Kidney tubule cell (primary cell): ENCODE measurements around the gene TRMT61A.

Experiments
- DNase-seq: peaks from one replicate; pipeline ENCODE4 v3.0.0-alpha.2; 2018; ENCODE audit warnings: low spot score

TRMT61A gene

DNA sequence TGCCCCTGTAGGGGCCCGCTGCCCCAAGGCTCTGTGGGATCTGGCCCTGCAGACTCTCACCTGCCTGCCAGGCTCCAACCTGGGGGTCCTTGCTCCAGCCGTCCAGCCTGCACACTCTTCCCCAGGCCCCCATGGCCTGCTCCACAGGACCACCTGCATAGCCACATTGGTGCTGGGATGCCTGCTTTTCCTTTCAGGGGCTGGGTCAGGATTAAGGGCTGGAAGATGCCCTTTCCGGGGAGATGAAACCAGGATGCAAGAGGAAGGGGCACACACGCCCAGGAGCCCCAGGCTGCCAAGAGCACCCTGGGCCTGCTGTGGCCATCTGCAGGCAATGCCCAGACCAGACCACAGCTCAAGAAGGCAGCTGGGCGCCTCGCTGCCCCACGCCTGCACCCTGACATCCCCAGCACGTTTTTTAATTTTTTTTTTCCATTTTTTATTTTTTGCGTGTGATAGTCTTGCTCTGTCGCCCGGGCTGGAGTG lies 18.5 kb downstream of the TRMT61A start:
- DNase-seq: no peak

GRCh38 chr14:103547941-103548462 lies 19.0 kb downstream of the TRMT61A start:
- no peak for DNase-seq

GRCh38 chr14:103548463-103549351 lies 19.7 kb downstream of the TRMT61A start:
- no peak for DNase-seq

DNA sequence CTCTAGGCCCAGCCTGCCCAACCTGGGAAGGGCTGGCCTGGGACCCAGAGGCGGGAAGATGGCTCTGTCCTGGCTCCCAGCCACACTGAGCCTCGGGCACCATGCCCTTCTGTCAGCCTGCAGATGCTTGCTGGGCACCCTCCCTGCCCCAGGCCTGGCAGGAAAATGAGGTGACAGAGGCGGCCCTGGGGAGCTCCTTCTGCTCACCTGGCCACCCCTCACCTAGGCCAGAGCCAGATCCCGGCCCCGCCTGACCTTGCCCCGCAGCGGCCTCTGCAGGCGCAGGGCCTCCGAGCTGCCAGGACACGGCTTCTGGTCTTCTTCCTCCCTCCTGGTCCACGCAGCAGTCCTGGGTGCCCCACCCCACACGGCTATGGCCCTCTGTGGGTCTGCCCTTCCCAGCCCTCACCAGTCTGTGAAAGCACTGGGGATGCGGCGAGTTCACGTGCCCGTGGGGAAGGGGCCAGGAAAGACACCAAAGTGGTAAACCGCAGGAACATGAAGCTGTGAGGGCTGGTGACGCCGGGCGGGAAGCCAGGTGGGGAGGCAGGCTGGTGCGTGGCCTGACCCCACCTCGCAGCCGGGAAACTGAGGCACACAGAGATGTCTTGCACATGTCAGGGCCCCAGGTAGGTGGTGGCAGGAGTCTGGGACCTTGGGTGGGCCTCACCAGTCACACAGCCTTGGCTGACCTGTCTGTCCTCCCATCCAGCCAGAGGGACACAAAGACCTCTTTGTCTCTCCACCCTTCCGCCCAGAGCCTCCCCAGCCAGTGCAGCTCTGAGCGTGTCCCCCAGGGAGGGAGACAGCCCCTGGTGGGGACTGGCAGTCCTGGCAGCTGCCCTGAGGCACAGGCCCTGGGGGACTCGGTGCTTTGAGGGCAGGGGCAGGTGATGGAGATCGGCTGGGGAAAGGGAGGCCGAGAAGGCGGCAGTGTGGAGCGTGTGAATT lies 20.6 kb downstream of the TRMT61A start:
- DNase-seq: no peak

GRCh38 chr14:103550451-103551337 lies 21.7 kb downstream of the TRMT61A start:
- DNase-seq: peak; percentile 84

GRCh38 chr14:103551338-103551762 lies 22.4 kb downstream of the TRMT61A start:
- peak; percentile 78 for DNase-seq

GRCh38 chr14:103552011-103552845 lies 23.2 kb downstream of the TRMT61A start:
- peak; percentile 98 for DNase-seq

DNA sequence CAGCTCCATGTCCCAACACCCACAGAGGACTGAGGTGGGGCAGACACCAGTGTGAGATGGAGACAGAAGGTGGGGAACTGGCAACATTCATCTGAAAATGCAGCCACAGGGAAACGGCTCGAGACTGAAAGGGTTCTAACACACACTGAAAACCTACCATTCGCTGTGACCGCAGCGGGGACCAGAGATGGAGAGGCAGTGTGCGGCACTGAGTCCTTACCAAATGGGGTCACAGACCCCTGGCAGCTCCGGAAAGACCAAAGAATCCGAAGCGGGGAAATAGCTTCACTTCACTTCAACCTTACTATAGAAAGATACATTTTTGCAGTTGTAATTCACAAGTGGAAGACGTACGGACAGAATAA lies 23.8 kb downstream of the TRMT61A start:
- DNase-seq: no peak

DNA sequence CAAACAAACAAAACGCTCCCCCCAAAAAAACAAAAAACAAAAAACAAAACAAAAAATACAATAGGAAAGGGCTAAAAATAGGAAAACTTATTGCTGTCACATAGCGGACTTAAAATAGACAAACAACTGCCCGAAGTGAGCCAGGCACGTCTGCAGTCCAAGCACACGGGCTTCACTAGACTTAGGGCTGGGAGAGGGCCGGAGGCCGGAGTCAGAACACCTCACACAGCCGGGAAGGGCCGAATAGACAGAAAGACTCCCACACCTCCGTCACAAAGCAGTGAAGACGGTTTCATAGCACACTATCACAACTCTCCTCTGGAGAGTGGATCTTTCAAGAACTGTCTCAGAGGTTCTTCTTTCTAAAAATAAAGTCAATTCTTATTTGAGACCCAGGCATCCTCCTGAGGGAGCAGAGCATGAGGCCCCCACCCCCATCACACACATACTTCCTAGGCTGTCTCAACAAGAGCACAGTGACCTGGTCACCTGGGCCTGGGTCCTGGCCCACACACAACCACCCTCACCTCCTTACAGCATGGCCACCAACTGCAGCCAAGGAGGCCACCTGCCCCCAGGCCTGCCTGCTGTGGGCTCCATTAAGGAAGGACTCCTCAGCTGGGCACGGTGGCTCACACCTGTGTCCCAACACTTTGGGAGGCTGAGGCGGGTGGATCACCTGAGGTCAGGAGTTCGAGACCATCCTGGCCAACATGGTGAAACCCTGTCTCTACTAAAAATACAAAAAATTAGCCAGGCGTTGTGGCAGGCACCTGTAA lies 26.8 kb downstream of the TRMT61A start:
- no peak for DNase-seq

DNA sequence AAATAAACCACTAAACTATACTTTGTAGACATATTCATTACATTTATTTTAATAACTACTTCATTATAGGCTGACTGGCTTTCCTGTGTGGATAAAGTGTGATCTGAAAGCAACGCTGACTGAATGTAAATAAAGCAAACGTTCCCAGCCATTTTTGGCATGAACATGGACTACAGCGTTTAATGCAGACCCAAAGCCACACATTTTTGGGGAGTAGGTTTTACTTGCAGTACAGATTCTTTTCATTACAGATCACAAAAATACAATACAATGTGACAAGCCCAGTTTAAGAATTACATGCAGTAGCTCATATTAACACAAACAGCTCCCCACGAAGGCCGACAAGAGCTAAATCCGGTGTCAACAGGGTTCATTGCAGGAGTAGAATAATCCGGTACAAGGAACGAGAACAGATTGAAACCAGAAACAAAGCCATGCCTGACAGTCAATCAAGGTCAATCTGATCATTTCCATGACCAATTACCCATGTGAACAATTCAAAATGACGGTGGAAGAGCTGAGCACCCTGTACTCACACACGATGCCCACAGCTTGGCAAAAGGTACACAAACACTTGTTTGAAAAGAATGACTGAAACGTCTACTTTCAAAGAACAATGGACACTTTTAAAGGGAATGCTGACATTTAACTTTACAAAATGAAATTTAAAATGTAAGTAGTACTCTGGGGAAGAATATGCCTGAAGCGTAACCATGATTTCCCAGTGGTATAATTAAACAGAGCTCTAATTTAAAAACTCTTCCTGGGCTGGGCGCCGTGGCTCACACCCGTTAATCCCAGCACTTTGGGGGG lies 28.2 kb downstream of the TRMT61A start:
- no peak for DNase-seq

GRCh38 chr14:103558071-103558882 lies 29.3 kb downstream of the TRMT61A start:
- DNase-seq: peak; percentile 99

DNA sequence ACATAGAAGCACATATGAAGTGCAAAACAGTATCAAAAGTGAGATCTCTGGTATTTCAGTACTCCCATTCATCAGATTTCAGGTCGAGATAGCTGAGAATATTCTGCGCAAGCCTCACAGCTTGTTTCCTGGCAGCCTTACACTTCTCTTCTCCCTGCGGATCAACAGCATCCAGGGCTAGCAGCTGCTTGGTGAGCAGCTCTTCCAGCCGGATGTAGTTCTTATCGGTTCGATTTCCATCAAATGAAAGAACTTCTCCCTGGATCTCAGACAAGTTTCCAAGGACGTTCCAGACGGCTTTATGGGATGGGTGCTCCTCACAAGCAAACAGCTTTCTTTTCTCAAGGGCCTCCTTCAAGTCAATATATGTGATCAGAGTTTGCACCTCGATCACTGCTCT lies 30.8 kb downstream of the TRMT61A start:
- no peak for DNase-seq

DNA sequence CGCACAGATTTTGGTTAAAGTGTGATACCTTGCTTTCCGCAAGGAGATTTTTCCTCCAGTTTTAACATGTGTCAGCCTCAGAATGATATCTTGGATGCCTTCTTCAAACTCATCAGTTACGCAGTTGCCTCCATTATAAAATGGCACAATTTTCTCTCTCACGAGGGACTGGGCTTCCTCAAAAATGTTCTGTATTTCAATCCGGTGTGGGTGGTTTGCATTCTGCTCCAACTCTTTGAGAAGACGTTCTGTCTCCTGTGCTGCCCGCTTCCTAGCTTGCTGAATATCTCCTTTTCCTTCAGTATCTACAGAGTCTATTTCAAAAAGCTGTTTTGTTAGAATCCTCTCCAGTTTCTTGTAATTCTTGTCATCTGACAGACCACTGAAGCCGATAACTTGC lies 31.7 kb downstream of the TRMT61A start:
- no peak for DNase-seq

DNA sequence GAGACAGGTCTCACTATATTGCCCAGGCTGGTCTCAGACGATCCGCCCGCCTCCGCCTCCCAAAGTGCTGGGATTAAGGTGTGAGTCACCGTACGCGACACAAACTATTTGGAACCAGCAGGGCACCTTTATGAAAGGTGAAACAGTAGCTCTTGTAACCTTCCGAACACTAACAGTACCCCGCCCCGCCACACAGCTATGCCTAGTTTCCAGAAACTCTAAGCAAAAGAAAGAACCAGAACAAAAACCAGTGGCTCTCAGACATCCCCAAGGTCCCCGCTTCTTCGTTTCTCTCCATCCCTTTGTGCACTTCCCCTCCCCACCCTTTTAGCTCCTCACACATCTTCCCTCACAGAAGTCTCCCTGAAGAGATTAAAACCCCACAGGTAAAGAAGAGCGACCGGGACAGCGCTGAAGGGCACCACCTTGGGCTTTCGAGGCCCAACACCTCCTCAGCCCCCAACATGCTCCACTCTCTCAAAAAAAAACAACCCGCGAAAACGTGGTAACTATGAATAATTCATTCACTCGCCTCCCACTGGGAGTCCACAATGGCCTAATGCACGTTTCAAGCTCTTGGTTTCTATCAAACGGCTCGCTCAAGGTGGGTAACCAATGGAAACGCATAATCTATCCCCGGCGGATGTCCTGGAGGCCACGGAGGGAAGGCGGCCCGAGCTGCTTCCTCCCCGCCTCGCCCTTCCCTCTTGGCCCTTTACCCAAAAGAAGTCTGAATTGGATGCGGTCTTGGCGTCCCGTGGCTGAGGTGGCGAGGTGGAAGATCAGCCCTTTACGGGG lies 32.6 kb downstream of the TRMT61A start:
- DNase-seq: peak; percentile 60

DNA sequence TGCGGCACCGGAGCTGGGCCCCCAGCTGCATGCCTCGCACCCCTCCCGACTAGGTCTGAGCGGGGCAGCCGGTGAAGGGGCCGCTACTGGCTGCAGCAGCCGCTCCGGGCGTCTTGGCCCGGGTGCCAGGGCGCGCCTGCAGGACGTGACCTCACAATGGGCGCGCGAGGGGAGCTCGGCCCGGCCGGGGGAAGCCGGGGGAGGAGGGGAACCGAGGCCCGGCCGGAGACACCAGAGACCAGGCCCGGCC lies 33.1 kb downstream of the TRMT61A start:
- no peak for DNase-seq

DNA sequence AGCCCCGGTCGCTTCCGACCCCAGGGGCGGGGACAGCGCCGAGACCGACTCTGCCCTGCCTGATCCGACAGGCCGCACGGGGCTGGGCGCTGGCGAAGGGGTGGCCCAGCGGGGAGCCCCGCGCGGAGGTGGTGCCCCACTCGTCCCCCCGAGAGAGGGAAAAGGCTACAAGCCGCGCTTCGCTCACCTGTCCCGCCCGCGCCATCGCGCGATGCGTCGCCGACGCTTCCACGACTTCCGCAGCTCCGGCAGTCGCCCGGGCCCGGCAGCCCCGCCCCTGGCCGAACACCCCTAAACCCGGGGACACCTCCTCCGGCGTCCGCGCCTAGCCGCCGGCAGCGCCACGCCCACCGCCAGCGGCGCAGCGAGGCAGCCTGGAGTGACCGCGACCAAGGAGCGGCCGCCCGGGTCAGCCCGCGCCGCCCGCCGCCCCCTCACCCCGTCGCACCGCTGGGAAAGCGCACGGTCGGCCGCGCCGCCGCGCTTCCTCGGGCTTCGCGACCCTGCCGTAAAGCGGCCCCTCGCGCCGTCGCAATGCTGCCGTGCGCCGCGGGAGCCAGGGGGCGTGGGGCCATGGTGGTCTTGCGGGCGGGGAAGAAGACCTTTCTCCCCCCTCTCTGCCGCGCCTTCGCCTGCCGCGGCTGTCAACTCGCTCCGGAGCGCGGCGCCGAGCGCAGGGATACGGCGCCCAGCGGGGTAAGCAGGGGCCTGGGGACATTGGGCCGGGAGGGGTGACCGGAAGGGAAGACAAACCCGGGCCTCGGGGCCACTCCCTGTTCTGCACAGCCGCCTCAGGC lies 33.6 kb downstream of the TRMT61A start, which contains the start of the genes BAG5 and COA8:
Gene BAG5, minus strand, starts transcription at position 229 of the 797 bp plus-strand sequence. CDS start 1,493 bp downstream, outside the sequence.
Gene COA8, plus strand, starts transcription at position 532 of the 797 bp plus-strand sequence. Its CDS starts 42 bp downstream, at position 574.
- peak; percentile 90 for DNase-seq
